Measurements from ENCODE around the gene RPTOR.

Gene RPTOR

GRCh38 chr17:80861892-80862291 is 317.3 kb downstream of the RPTOR start:
- in situ Hi-C loops (cut with HindIII; ENCODE audit: low pct_ligation_motif_present, low sequenced_read_pairs): loop anchor here (25.0 kb wide), 1 partner anchor 425 kb away; no protein-coding TSS in a partner anchor
- H3K27ac ChIP-seq: no peak overlapping the region
- no peaks in the 10 kb centered on the region for H3K36me3 ChIP-seq (replicated peaks)
- no peaks in the 10 kb centered on the region for H3K27me3 ChIP-seq (replicated peaks)
- TF ChIP-seq, protein P1, sequence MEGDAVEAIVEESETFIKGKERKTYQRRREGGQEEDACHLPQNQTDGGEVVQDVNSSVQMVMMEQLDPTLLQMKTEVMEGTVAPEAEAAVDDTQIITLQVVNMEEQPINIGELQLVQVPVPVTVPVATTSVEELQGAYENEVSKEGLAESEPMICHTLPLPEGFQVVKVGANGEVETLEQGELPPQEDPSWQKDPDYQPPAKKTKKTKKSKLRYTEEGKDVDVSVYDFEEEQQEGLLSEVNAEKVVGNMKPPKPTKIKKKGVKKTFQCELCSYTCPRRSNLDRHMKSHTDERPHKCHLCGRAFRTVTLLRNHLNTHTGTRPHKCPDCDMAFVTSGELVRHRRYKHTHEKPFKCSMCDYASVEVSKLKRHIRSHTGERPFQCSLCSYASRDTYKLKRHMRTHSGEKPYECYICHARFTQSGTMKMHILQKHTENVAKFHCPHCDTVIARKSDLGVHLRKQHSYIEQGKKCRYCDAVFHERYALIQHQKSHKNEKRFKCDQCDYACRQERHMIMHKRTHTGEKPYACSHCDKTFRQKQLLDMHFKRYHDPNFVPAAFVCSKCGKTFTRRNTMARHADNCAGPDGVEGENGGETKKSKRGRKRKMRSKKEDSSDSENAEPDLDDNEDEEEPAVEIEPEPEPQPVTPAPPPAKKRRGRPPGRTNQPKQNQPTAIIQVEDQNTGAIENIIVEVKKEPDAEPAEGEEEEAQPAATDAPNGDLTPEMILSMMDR (IDR thresholded peaks at IDR 0.05; ENCODE audit: low read depth, low read length, missing control alignments): peak; percentile 73
- peak; percentile 52 for DNase-seq
- H3K4me3 ChIP-seq (ENCODE audit: low read depth, low read length): no peak overlapping the region

- no peak overlapping the region for H3K27ac ChIP-seq
- TF ChIP-seq, protein P1 (IDR thresholded peaks at IDR 0.05; ENCODE audit: low read depth, low read length, missing control alignments): no peak
- no peaks in the 10 kb centered on the region for H3K27me3 ChIP-seq (replicated peaks)
- no peaks in the 10 kb centered on the region for H3K36me3 ChIP-seq (replicated peaks)
- in situ Hi-C loops (cut with HindIII; ENCODE audit: low pct_ligation_motif_present, low sequenced_read_pairs): loop anchor here (25.0 kb wide), 1 partner anchor 425 kb away; no protein-coding TSS in a partner anchor
- no peak overlapping the region for H3K4me3 ChIP-seq (ENCODE audit: low read depth, low read length)
- no peak for DNase-seq
Measured at GRCh38 chr17:80862481-80862961, 317.9 kb downstream of the RPTOR start.

- Histone ChIP-seq H3K36me3 (replicated peaks) (no peaks in the 10 kb centered on the region), H3K27ac (no peak overlapping the region), H3K4me3 (ENCODE audit: low read depth, low read length) (no peak overlapping the region), H3K27me3 (replicated peaks) (no peaks in the 10 kb centered on the region)
- in situ Hi-C loops (cut with HindIII; ENCODE audit: low pct_ligation_motif_present, low sequenced_read_pairs): loop anchor here (25.0 kb wide), 1 partner anchor 426 kb away; no protein-coding TSS in a partner anchor
- no peak for DNase-seq
- TF ChIP-seq, protein P1 (IDR thresholded peaks at IDR 0.05; ENCODE audit: low read depth, low read length, missing control alignments): no peak
Measured at GRCh38 chr17:80862978-80863377, 318.3 kb downstream of the RPTOR start.

DNA sequence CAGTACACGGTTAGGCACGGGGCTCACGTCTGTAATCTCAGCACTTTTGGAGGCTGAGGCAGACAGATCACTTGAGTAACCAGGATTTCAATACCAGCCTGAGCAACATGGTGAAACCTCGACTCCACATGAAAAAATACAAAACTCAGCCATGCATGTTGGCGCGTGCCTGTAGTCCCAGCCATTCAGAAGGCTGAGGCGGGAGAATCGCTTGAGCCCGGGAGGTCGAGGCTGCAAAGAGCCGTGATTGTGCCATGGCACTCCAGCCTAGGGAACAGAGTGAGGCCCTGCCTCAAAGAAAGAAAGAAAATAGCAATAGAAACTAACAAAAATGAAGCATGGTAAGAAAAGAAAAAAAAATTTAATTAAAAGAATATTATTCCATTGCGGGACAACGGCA is 319.0 kb downstream of the RPTOR start:
- Histone ChIP-seq H3K27me3 (replicated peaks) (no peaks in the 10 kb centered on the region), H3K4me3 (ENCODE audit: low read depth, low read length) (no peak overlapping the region), H3K36me3 (replicated peaks) (no peaks in the 10 kb centered on the region), H3K27ac (no peak overlapping the region)
- no peak for DNase-seq
- in situ Hi-C loops (cut with HindIII; ENCODE audit: low pct_ligation_motif_present, low sequenced_read_pairs): loop anchor here (25.0 kb wide), 1 partner anchor 426 kb away; no protein-coding TSS in a partner anchor
- TF ChIP-seq, protein P1 (IDR thresholded peaks at IDR 0.05; ENCODE audit: low read depth, low read length, missing control alignments): no peak

- Histone ChIP-seq H3K27ac (no peak overlapping the region), H3K36me3 (replicated peaks) (no peaks in the 10 kb centered on the region), H3K27me3 (replicated peaks) (no peaks in the 10 kb centered on the region), H3K4me3 (ENCODE audit: low read depth, low read length) (no peak overlapping the region)
- in situ Hi-C loops (cut with HindIII; ENCODE audit: low pct_ligation_motif_present, low sequenced_read_pairs): loop anchor here (25.0 kb wide), 1 partner anchor 427 kb away; no protein-coding TSS in a partner anchor
- TF ChIP-seq, protein P1 (IDR thresholded peaks at IDR 0.05; ENCODE audit: low read depth, low read length, missing control alignments): no peak
- DNase-seq: no peak
Measured at GRCh38 chr17:80864751-80865150, 320.1 kb downstream of the RPTOR start.
